Measurements from ENCODE around the gene ENPP3. TPM values are rescaled to one million over a fixed set of nuclear protein-coding genes. Genes with fewer than 3 reads are reported as not detected.

Gene ENPP3
- total RNA-seq, 1 donor from 2014 or later = 2.0 TPM

DNA sequence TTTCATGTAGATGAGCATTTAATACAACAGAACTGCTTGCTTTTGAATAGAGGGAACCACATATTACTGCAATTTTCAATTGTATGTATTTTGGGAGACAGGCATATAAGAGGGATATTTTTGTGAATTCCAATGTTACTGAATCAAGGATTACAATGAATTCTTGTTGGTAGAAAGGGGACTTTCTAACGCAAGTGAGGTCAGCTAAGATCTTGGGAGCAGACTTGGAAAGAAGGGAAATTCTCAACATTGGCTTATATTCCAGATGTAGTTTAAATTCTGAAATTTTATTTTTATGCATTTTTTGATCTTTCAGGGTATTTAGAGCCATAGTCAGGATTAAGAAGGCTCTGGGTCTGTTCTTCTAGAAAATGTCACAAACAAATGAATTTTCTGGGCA, 117.0 kb downstream of the ENPP3 start:
- Histone ChIP-seq H3K4me3 (no peak overlapping the region), H3K27me3 (no peaks in the 10 kb centered on the region), H3K4me1 (no peaks in the 10 kb centered on the region), H3K27ac (no peak overlapping the region), H3K36me3 (no peaks in the 10 kb centered on the region), H3K9me3 (no peaks in the 10 kb centered on the region)
- no peak for TF ChIP-seq POLR2AphosphoS5 (IDR thresholded peaks at IDR 0.05; ENCODE audit: insufficient read depth in 1 of 2, low read depth in 1 of 2)
- TF ChIP-seq, protein P1, sequence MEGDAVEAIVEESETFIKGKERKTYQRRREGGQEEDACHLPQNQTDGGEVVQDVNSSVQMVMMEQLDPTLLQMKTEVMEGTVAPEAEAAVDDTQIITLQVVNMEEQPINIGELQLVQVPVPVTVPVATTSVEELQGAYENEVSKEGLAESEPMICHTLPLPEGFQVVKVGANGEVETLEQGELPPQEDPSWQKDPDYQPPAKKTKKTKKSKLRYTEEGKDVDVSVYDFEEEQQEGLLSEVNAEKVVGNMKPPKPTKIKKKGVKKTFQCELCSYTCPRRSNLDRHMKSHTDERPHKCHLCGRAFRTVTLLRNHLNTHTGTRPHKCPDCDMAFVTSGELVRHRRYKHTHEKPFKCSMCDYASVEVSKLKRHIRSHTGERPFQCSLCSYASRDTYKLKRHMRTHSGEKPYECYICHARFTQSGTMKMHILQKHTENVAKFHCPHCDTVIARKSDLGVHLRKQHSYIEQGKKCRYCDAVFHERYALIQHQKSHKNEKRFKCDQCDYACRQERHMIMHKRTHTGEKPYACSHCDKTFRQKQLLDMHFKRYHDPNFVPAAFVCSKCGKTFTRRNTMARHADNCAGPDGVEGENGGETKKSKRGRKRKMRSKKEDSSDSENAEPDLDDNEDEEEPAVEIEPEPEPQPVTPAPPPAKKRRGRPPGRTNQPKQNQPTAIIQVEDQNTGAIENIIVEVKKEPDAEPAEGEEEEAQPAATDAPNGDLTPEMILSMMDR (IDR thresholded peaks at IDR 0.05) = no peak
- TF ChIP-seq POLR2A (IDR thresholded peaks at IDR 0.05) = no peak
- intact Hi-C loops (cut with DNase I) = no loop called here
- no peak for DNase-seq (ENCODE audit: extremely low spot score in 2 of 2)

DNA sequence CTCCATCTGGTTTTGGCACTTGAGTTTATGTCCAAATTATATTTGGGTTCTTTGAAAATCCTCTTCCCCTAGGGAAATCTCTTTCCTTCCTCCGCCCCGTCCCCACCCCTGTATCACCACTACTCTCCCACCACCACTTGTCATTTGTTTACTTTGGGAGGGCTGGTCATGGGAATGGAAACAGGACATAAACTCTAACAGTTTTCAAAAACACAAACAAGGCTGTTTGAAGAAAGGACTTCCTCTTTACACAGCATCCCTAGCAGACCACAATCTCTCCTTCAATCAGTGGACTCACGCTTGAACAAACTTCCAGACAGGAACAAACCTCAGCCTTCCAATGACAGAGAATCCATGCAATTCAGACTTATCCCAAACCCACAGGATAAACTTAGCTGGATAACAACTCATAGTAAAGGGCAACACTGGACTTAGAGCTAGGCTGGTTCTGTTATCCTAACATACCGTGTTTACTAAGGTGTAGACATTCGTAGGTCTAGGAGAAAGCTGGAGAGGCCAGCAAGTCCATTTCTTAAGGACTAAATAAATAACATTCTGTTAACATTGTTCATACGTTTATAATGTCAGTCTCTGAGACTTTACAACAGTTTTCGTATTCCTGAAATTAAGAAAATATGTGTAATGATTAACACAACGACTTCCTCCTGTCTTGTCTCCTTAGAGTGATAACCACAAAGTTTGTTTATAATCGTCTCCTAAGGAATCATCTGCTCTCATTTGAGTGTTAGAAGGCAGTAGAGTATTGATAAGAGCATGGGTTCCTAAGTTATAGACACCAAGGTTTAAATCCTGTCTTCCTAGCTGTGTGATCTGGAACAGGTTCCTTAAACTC, 117.8 kb downstream of the ENPP3 start:
- Histone ChIP-seq H3K27ac (no peak overlapping the region), H3K9me3 (no peaks in the 10 kb centered on the region), H3K27me3 (no peaks in the 10 kb centered on the region), H3K4me1 (no peaks in the 10 kb centered on the region), H3K4me3 (no peak overlapping the region), H3K36me3 (no peaks in the 10 kb centered on the region)
- no peak for DNase-seq (ENCODE audit: extremely low spot score in 2 of 2)
- intact Hi-C loops (cut with DNase I) = no loop called here
- TF ChIP-seq POLR2A (IDR thresholded peaks at IDR 0.05) (no peak), POLR2AphosphoS5 (IDR thresholded peaks at IDR 0.05; ENCODE audit: insufficient read depth in 1 of 2, low read depth in 1 of 2) (no peak)
- TF ChIP-seq, protein P1 (IDR thresholded peaks at IDR 0.05) = no peak

DNA sequence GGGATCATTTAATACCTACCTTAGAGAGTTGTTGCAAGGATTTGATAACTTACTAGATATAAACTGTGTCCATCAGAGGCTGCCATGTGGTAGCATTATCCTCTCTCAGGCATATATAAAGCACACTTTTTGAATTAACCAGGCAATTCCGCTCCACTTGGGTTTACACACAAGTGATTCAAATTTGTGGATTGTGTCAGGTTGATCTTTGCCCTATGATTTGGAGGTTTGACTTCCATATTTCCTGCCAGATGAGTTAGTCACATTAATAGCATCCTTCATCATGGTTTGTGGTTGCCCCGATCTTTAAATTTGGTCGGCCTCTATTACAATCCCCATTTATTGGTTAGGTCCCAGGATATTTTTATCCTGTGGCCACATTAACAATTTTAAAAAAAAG, 118.5 kb downstream of the ENPP3 start:
- Histone ChIP-seq H3K27me3 (no peaks in the 10 kb centered on the region), H3K4me1 (no peaks in the 10 kb centered on the region), H3K36me3 (no peaks in the 10 kb centered on the region), H3K4me3 (no peak overlapping the region), H3K9me3 (no peaks in the 10 kb centered on the region), H3K27ac (no peak overlapping the region)
- intact Hi-C loops (cut with DNase I) = no loop called here
- TF ChIP-seq POLR2AphosphoS5 (IDR thresholded peaks at IDR 0.05; ENCODE audit: insufficient read depth in 1 of 2, low read depth in 1 of 2) = no peak
- TF ChIP-seq, protein P1 (IDR thresholded peaks at IDR 0.05) = no peak
- no peak for TF ChIP-seq POLR2A (IDR thresholded peaks at IDR 0.05)
- no peak for DNase-seq (ENCODE audit: extremely low spot score in 2 of 2)

DNA sequence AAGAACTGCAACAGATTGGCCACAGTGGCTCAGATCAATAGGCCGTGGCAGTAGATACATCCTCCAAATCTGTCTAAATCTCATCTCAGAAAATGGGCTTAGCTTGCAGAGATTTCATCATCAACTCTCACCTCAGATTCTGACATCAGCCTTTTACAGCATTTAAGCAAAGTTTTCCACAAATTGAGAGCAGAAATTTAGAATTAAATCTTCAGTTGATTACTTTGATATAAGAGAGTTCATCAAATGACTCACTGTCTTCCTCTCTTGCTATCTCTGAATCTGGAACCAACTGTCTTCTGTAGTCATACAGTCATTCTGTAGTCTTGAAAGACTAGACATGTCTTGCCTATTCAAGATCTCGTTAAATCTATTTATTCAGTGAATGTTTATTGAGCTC, 118.9 kb downstream of the ENPP3 start:
- TF ChIP-seq, protein P1 (IDR thresholded peaks at IDR 0.05) = no peak
- TF ChIP-seq POLR2A (IDR thresholded peaks at IDR 0.05) (no peak), POLR2AphosphoS5 (IDR thresholded peaks at IDR 0.05; ENCODE audit: insufficient read depth in 1 of 2, low read depth in 1 of 2) (no peak)
- Histone ChIP-seq H3K36me3 (no peaks in the 10 kb centered on the region), H3K4me1 (no peaks in the 10 kb centered on the region), H3K27me3 (no peaks in the 10 kb centered on the region), H3K27ac (no peak overlapping the region), H3K4me3 (no peak overlapping the region), H3K9me3 (no peaks in the 10 kb centered on the region)
- DNase-seq (ENCODE audit: extremely low spot score in 2 of 2) = no peak
- intact Hi-C loops (cut with DNase I) = no loop called here

DNA sequence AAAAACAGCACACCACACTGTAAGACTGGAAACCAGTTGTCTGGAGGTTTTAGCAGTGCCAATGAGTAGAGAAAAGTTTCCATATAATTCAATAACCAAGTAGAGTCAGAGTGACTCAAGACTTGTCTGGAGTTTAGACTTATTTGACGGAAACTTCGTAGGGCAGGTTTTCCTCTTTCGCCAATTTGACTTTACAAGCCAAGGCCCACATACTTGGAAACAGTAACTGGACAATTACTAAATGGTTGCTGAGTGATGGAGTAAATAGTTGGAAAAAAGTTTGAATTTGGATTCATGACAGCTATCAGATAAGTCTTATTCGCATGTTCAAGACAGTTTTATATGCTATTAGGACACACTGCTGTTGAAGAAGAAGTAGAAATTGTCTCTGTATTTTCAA, 121.8 kb downstream of the ENPP3 start:
- Histone ChIP-seq H3K4me1 (no peaks in the 10 kb centered on the region), H3K27me3 (no peaks in the 10 kb centered on the region), H3K36me3 (no peaks in the 10 kb centered on the region), H3K4me3 (no peak overlapping the region), H3K9me3 (no peaks in the 10 kb centered on the region), H3K27ac (no peak overlapping the region)
- no peak for DNase-seq (ENCODE audit: extremely low spot score in 2 of 2)
- TF ChIP-seq, protein P1 (IDR thresholded peaks at IDR 0.05) = no peak
- TF ChIP-seq POLR2A (IDR thresholded peaks at IDR 0.05) = no peak
- no peak for TF ChIP-seq POLR2AphosphoS5 (IDR thresholded peaks at IDR 0.05; ENCODE audit: insufficient read depth in 1 of 2, low read depth in 1 of 2)
- intact Hi-C loops (cut with DNase I) = no loop called here
